Osteoblast (primary cell): Measurements from ENCODE around the gene CFAP54. TPM values are rescaled to one million over a fixed set of nuclear protein-coding genes. Genes with fewer than 3 reads are reported as not detected.

ENCODE experiments used
- DNase-seq: peaks from one replicate; pipeline ENCODE4 v3.0.0; 2011; ENCODE audit warnings: low spot score, mixed read lengths; ENCODE audit not compliant: insufficient read length; ENCODE audit errors: missing footprints
- H2AFZ ChIP-seq: 2 replicates; pipeline ENCODE4 v1.6.0; 2011; ENCODE audit warnings: mild to moderate bottlenecking, low read length
- H3K27ac ChIP-seq: 2 replicates; pipeline ENCODE4 v1.5.1; 2011; ENCODE audit warnings: mild to moderate bottlenecking, low read depth, low read length, moderate library complexity
- H3K27me3 ChIP-seq: 2 replicates; pipeline ENCODE4 v1.6.0; 2012; ENCODE audit warnings: mild to moderate bottlenecking, control low read depth, inconsistent platforms, low read length, moderate library complexity; ENCODE audit not compliant: insufficient read depth
- H3K36me3 ChIP-seq: 2 replicates; pipeline ENCODE4 v1.5.1; 2011; ENCODE audit warnings: mild to moderate bottlenecking, low read length, control low read depth, moderate library complexity; ENCODE audit not compliant: insufficient read depth
- H3K4me1 ChIP-seq: 2 replicates; pipeline ENCODE4 v1.5.1; 2011; ENCODE audit warnings: mild to moderate bottlenecking, low read length, control low read depth, moderate library complexity; ENCODE audit not compliant: insufficient read depth
- H3K4me2 ChIP-seq: 2 replicates; pipeline ENCODE4 v1.6.0; 2011; ENCODE audit warnings: mild to moderate bottlenecking, low read length; ENCODE audit not compliant: insufficient read depth
- H3K4me3 ChIP-seq: fragments of 200-600 bp; sonication (generic); 3 replicates; pipeline ENCODE4 v1.5.1; 2012; ENCODE audit warnings: mild to moderate bottlenecking, low read length, inconsistent platforms; ENCODE audit not compliant: insufficient read depth
- H3K79me2 ChIP-seq: 2 replicates; pipeline ENCODE4 v1.6.0; 2012; ENCODE audit warnings: mild to moderate bottlenecking, low read length, control low read depth, inconsistent platforms; ENCODE audit not compliant: insufficient read depth
- H3K9me3 ChIP-seq: 2 replicates; pipeline ENCODE4 v1.5.1; 2011; ENCODE audit warnings: low read depth, low read length, control low read depth
- H4K20me1 ChIP-seq: 2 replicates; pipeline ENCODE4 v1.6.0; 2012; ENCODE audit warnings: mild to moderate bottlenecking, low read length, control low read depth; ENCODE audit not compliant: insufficient read depth
- total RNA-seq: library from RNA; depleted of rRNA; stranded (reverse); fragments of >200 nt; gene quantifications from 2 replicates; pipeline ENCODE4 v1.2.3, GENCODE V29; 2012
- TF ChIP-seq, protein P1 (sequence below): IDR thresholded peaks from 2 replicates; pipeline ENCODE4 v1.5.1; 2011; ENCODE audit warnings: mild to moderate bottlenecking, low read depth, low read length, moderate library complexity; ENCODE audit errors: extremely low read depth

Gene CFAP54
- total RNA-seq, 1 donor = 2.2 TPM

DNA sequence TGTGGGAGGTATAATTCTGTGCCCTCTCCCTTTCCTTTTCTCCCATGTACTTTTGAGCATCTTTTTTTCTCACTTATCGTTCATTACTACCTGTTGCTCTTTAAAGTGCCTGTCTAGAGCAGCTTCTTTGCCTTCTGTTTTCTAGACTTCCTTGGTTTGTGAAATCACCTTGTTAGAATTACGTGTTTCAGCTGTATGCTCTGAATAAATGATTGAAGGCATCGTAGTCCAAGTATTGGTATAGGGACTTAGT is 419.0 kb downstream of the CFAP54 start:
- H4K20me1 ChIP-seq = no peaks in the 10 kb centered on the region
- DNase-seq = no peak
- peaks cover 42% of the 10 kb centered on the region for H3K79me2 ChIP-seq
- H3K27me3 ChIP-seq = no peaks in the 10 kb centered on the region
- H3K4me1 ChIP-seq = peaks cover 16% of the 10 kb centered on the region
- no peaks in the 10 kb centered on the region for H3K36me3 ChIP-seq
- peak overlapping the region; percentile 96 for H3K27ac ChIP-seq
- H3K4me3 ChIP-seq = peak overlapping the region; percentile 99
- H2AFZ ChIP-seq = peak overlapping the region; percentile 100
- peak overlapping the region; percentile 98 for H3K4me2 ChIP-seq
- TF ChIP-seq, protein P1, sequence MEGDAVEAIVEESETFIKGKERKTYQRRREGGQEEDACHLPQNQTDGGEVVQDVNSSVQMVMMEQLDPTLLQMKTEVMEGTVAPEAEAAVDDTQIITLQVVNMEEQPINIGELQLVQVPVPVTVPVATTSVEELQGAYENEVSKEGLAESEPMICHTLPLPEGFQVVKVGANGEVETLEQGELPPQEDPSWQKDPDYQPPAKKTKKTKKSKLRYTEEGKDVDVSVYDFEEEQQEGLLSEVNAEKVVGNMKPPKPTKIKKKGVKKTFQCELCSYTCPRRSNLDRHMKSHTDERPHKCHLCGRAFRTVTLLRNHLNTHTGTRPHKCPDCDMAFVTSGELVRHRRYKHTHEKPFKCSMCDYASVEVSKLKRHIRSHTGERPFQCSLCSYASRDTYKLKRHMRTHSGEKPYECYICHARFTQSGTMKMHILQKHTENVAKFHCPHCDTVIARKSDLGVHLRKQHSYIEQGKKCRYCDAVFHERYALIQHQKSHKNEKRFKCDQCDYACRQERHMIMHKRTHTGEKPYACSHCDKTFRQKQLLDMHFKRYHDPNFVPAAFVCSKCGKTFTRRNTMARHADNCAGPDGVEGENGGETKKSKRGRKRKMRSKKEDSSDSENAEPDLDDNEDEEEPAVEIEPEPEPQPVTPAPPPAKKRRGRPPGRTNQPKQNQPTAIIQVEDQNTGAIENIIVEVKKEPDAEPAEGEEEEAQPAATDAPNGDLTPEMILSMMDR = no peak
- H3K9me3 ChIP-seq = no peaks in the 10 kb centered on the region

DNA sequence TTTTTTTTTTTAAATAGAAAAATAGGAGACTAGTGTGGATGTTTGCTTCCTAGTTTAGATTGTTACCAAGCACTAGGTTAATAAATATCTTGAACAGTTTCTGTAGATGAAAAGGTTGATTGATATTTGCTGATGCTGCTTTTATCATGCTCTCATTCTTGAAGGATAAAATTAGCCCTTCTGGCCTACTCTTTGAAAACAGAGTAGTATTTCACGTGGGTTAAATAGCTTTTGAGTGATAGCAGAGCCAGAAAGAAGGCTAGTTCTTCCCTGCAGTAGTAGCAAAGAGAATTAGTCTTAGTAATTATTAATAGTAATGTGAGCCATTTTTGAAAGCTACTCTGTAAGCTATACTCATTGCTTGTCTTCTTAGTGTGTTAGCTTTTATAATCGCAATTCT is 422.9 kb downstream of the CFAP54 start:
- peaks cover 13% of the 10 kb centered on the region for H3K4me1 ChIP-seq
- no peaks in the 10 kb centered on the region for H3K36me3 ChIP-seq
- H3K4me2 ChIP-seq = no peak overlapping the region
- no peaks in the 10 kb centered on the region for H3K27me3 ChIP-seq
- no peak overlapping the region for H3K27ac ChIP-seq
- no peak overlapping the region for H3K4me3 ChIP-seq
- H3K79me2 ChIP-seq = peaks cover 62% of the 10 kb centered on the region
- no peak overlapping the region for H2AFZ ChIP-seq
- TF ChIP-seq, protein P1 = no peak
- H3K9me3 ChIP-seq = no peaks in the 10 kb centered on the region
- no peak for DNase-seq
- H4K20me1 ChIP-seq = no peaks in the 10 kb centered on the region

DNA sequence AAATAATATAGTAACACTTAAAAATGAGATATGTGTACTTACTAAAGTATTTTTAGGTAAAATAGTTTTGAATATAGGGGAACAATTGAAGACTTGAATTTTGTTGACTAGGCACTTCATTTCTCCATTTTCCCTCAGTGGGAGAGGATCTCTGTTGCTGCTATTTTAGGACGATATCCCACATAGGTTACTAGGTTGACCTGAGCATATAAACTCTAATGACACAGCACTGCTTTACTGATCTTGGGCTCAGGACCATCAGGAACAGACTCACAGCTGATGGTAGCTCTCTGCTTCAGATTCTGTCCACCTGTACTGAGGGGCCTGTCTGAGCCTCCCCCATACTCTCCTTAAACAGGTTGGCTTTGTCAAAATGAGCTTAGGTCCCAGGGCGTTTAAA is 423.6 kb downstream of the CFAP54 start:
- no peak overlapping the region for H3K27ac ChIP-seq
- no peaks in the 10 kb centered on the region for H3K9me3 ChIP-seq
- peaks cover 12% of the 10 kb centered on the region for H3K4me1 ChIP-seq
- H3K4me2 ChIP-seq = no peak overlapping the region
- H3K36me3 ChIP-seq = no peaks in the 10 kb centered on the region
- H3K27me3 ChIP-seq = no peaks in the 10 kb centered on the region
- no peak overlapping the region for H2AFZ ChIP-seq
- TF ChIP-seq, protein P1 = no peak
- DNase-seq = no peak
- no peak overlapping the region for H3K4me3 ChIP-seq
- peaks cover 57% of the 10 kb centered on the region for H3K79me2 ChIP-seq
- no peaks in the 10 kb centered on the region for H4K20me1 ChIP-seq

DNA sequence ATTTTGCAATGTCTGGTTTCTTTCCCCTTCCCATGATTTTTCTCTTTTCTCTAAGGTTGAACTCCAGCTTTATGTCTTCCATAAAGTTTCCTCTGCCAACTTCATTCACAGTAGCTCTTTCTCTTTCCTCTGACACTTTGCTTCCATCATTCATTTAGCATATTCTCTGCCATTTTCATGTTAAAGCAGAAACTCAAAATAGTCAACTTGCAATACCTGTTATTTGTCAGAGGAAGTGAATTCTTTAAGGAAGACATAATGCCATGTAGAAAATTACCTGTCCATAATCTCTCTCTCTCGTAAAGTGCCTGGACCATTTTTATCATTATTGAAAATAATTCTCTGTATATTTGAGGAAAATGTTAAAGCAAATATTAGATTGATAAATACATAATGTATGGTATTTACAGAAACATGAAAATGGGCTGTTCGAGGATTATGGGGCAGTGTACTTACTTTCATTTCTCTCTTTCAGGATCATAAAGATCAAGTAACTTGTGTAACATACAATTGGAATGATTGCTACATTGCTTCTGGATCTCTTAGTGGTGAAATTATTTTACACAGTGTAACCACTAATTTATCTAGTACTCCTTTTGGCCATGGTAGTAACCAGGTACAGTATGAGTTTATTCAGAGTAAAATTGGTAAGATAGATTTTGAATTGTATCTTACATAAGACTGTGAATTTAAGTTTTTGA is 430.3 kb downstream of the CFAP54 start:
- H3K79me2 ChIP-seq = peaks cover 32% of the 10 kb centered on the region
- no peaks in the 10 kb centered on the region for H3K36me3 ChIP-seq
- TF ChIP-seq, protein P1 = no peak

More for the DNA sequence above, 430.3 kb downstream of the CFAP54 start:
- no peak for DNase-seq
- Histone ChIP-seq H3K4me1 (no peaks in the 10 kb centered on the region), H3K4me3 (no peak overlapping the region), H3K27me3 (no peaks in the 10 kb centered on the region), H3K27ac (no peak overlapping the region), H2AFZ (peak overlapping the region; percentile 23), H3K9me3 (no peaks in the 10 kb centered on the region), H3K4me2 (no peak overlapping the region), H4K20me1 (no peaks in the 10 kb centered on the region)

Other genes starting within 250 kb of the CFAP54 start
- gene CDK17, start 89.1 kb upstream of the CFAP54 start, total RNA-seq = 64.8 and 68.0 TPM in 2 replicates